MM.1S (cell line): ENCODE results near the gene MPG.
"Not testable (repeated sequence)": the region's sequence is repeated elsewhere in the genome, so short reads cannot be mapped to it uniquely, and the experiment has no call there.

Experiments used
- DNase-seq: peaks from one replicate; pipeline ENCODE4 v3.0.0-alpha.2; 2015
- H2AFZ ChIP-seq: fragments of 300-600 bp; sonication (generic); 2 replicates; pipeline ENCODE4 v1.6.0; 2016; ENCODE audit warnings: antibody characterized with exemption, low read length
- H3F3A ChIP-seq: fragments of 300-600 bp; sonication (generic); 2 replicates; pipeline ENCODE4 v1.6.1; 2016; ENCODE audit warnings: mild to moderate bottlenecking, antibody characterized with exemption, low read length, moderate library complexity, mixed read lengths; ENCODE audit not compliant: insufficient read depth
- H3K27ac ChIP-seq: fragments of 300-600 bp; sonication (generic); 2 replicates; pipeline ENCODE4 v1.5.1; 2016; ENCODE audit warnings: mild to moderate bottlenecking, low read length
- H3K27me3 ChIP-seq: fragments of 300-600 bp; sonication (generic); replicated peaks from 2 replicates; pipeline ENCODE4 v1.6.0; 2016; ENCODE audit warnings: low read length; ENCODE audit not compliant: insufficient read depth
- H3K36me3 ChIP-seq: fragments of 300-600 bp; sonication (generic); replicated peaks from 2 replicates; pipeline ENCODE4 v1.6.1; 2016; ENCODE audit warnings: mild to moderate bottlenecking, low read length, mixed read lengths; ENCODE audit not compliant: insufficient read depth
- H3K4me1 ChIP-seq: fragments of 300-600 bp; sonication (generic); 2 replicates; pipeline ENCODE4 v1.6.1; 2016; ENCODE audit warnings: low read length, mixed read lengths
- H3K4me2 ChIP-seq: fragments of 300-600 bp; sonication (generic); 2 replicates; pipeline ENCODE4 v1.6.0; 2016; ENCODE audit warnings: low read depth, low read length
- H3K4me3 ChIP-seq: fragments of 300-600 bp; sonication (generic); 2 replicates; pipeline ENCODE4 v1.5.1; 2016; ENCODE audit warnings: low read length, mixed read lengths
- H3K79me2 ChIP-seq: fragments of 300-600 bp; sonication (generic); 2 replicates; pipeline ENCODE4 v1.6.1; 2016; ENCODE audit warnings: mixed run types, low read length, mixed read lengths
- H3K9ac ChIP-seq: fragments of 300-600 bp; sonication (generic); 2 replicates; pipeline ENCODE4 v1.6.1; 2016; ENCODE audit warnings: low read length, mixed read lengths
- H3K9me2 ChIP-seq: fragments of 300-600 bp; sonication (generic); replicated peaks from 2 replicates; pipeline ENCODE4 v1.6.1; 2016; ENCODE audit warnings: mild to moderate bottlenecking, low read length, mixed read lengths; ENCODE audit not compliant: insufficient read depth
- H3K9me3 ChIP-seq: fragments of 300-600 bp; sonication (generic); replicated peaks from 2 replicates; pipeline ENCODE4 v1.6.1; 2016; ENCODE audit warnings: mild to moderate bottlenecking, low read length, mixed read lengths; ENCODE audit not compliant: insufficient read depth
- H4K20me1 ChIP-seq: fragments of 300-600 bp; sonication (generic); 2 replicates; pipeline ENCODE4 v1.6.1; 2016; ENCODE audit warnings: mild to moderate bottlenecking, low read length, moderate library complexity, mixed read lengths; ENCODE audit not compliant: insufficient read depth
- CTCF ChIP-seq: fragments of 300-600 bp; sonication (generic); IDR thresholded peaks from 2 replicates; pipeline ENCODE4 v1.5.1; 2016; ENCODE audit warnings: antibody characterized with exemption, low read length, mixed read lengths
- EZH2 ChIP-seq: fragments of 300-600 bp; sonication (generic); optimal IDR thresholded peaks from 2 replicates; pipeline ENCODE3; 2017; ENCODE audit warnings: low read depth, mild to moderate bottlenecking, antibody characterized with exemption, low read length, mixed read lengths
- EZH2phosphoT487 ChIP-seq: fragments of 300-600 bp; sonication (generic); IDR thresholded peaks from 2 replicates; pipeline ENCODE4 v1.6.1; 2018; ENCODE audit warnings: antibody characterized with exemption, low read length

MPG gene

GRCh38 chr16:122361-122760 lies 44.3 kb downstream of the MPG start:
- no peaks in the 10 kb centered on the region for H3F3A ChIP-seq
- TF ChIP-seq EZH2phosphoT487 (no peak), EZH2 (no peak), CTCF (no peak)
- H3K27ac ChIP-seq: no peak overlapping the region
- no peaks in the 10 kb centered on the region for H3K27me3 ChIP-seq
- no peaks in the 10 kb centered on the region for H3K79me2 ChIP-seq
- H2AFZ ChIP-seq: no peak overlapping the region
- no peaks in the 10 kb centered on the region for H3K36me3 ChIP-seq
- no peaks in the 10 kb centered on the region for H3K9me3 ChIP-seq
- H3K4me1 ChIP-seq: no peaks in the 10 kb centered on the region
- H3K4me2 ChIP-seq: no peak overlapping the region
- no peak overlapping the region for H3K4me3 ChIP-seq
- no peak overlapping the region for H3K9ac ChIP-seq
- H3K9me2 ChIP-seq: no peaks in the 10 kb centered on the region
- no peak for DNase-seq
- no peaks in the 10 kb centered on the region for H4K20me1 ChIP-seq

GRCh38 chr16:123558-124350 lies 45.7 kb downstream of the MPG start:
- H3K9me2 ChIP-seq, H3K27ac ChIP-seq, H4K20me1 ChIP-seq, H3K9me3 ChIP-seq, H3K9ac ChIP-seq, H3K79me2 ChIP-seq, H3K4me3 ChIP-seq, H3K27me3 ChIP-seq, H3K4me1 ChIP-seq, H3K36me3 ChIP-seq, H3F3A ChIP-seq, DNase-seq, H2AFZ ChIP-seq, H3K4me2 ChIP-seq: not testable (repeated sequence)

- H3K27me3 ChIP-seq: no peaks in the 10 kb centered on the region
- H4K20me1 ChIP-seq: no peaks in the 10 kb centered on the region
- H3K27ac ChIP-seq: no peak overlapping the region
- H3K4me3 ChIP-seq: no peak overlapping the region
- H2AFZ ChIP-seq: no peak overlapping the region
- no peaks in the 10 kb centered on the region for H3K9me2 ChIP-seq
- TF ChIP-seq EZH2 (no peak), EZH2phosphoT487 (no peak), CTCF (no peak)
- DNase-seq: no peak
- no peaks in the 10 kb centered on the region for H3K9me3 ChIP-seq
- H3K36me3 ChIP-seq: no peaks in the 10 kb centered on the region
- H3K9ac ChIP-seq: no peak overlapping the region
- no peaks in the 10 kb centered on the region for H3F3A ChIP-seq
- H3K4me1 ChIP-seq: no peaks in the 10 kb centered on the region
- H3K79me2 ChIP-seq: 0 out of 2 replicates have a peak, but pooled peaks cover 6% of the 10 kb centered on the region
- no peak overlapping the region for H3K4me2 ChIP-seq
Observed at GRCh38 chr16:125011-125410, 47.0 kb downstream of the MPG start.

- Histone ChIP-seq H3K27me3 (no peaks in the 10 kb centered on the region), H3K9me3 (no peaks in the 10 kb centered on the region), H2AFZ (no peak overlapping the region), H3K79me2 (peaks cover 32% of the 10 kb centered on the region), H4K20me1 (no peaks in the 10 kb centered on the region), H3K4me3 (no peak overlapping the region), H3K9ac (no peak overlapping the region), H3K27ac (no peak overlapping the region), H3K4me1 (no peaks in the 10 kb centered on the region), H3K4me2 (no peak overlapping the region), H3K9me2 (no peaks in the 10 kb centered on the region), H3F3A (no peaks in the 10 kb centered on the region), H3K36me3 (no peaks in the 10 kb centered on the region)
- TF ChIP-seq CTCF (no peak), EZH2phosphoT487 (no peak), EZH2 (no peak)
- DNase-seq: no peak
Observed at GRCh38 chr16:129075-129474, 51.0 kb downstream of the MPG start.
